IMR-90 (cell line): ENCODE results near the gene KLHL29.

Experiments used
- BHLHE40 ChIP-seq: fragments of 150-350 bp; IDR thresholded peaks from 2 replicates; pipeline ENCODE4 v1.6.1; 2016; ENCODE audit warnings: mild to moderate bottlenecking, low read depth, low read length
- CHD1 ChIP-seq: IDR thresholded peaks from 2 replicates; pipeline ENCODE4 v1.6.1; 2012; ENCODE audit warnings: low read depth, low read length, improper control_type of control experiment
- CTCF ChIP-seq: conservative IDR thresholded peaks from 2 replicates; pipeline ENCODE4 v1.5.1; 2012; ENCODE audit warnings: mild to moderate bottlenecking, low read depth, low read length, improper control_type of control experiment
- MAFK ChIP-seq: IDR thresholded peaks from 2 replicates; pipeline ENCODE4 v1.6.1; 2012; ENCODE audit warnings: low read depth, low read length, improper control_type of control experiment
- MXI1 ChIP-seq: IDR thresholded peaks from 2 replicates; pipeline ENCODE4 v1.6.1; 2012; ENCODE audit warnings: low read depth, mild to moderate bottlenecking, low read length, moderate library complexity, borderline replicate concordance
- POLR2A ChIP-seq: IDR thresholded peaks from 2 replicates; pipeline ENCODE4 v1.6.1; 2012; ENCODE audit warnings: mild to moderate bottlenecking, low read depth, low read length
- RFX5 ChIP-seq: IDR thresholded peaks from 2 replicates; pipeline ENCODE4 v1.8.0; 2012; ENCODE audit warnings: low read depth, mild to moderate bottlenecking, low read length, moderate library complexity
- USF2 ChIP-seq: fragments of 150-350 bp; IDR thresholded peaks from 2 replicates; pipeline ENCODE4 v1.6.1; 2017; ENCODE audit warnings: mild to moderate bottlenecking, antibody characterized with exemption, low read length, low read depth

GRCh38 chr2:23475473-23475872 lies 90.5 kb downstream of the KLHL29 start:
- TF ChIP-seq CTCF = no peak
- no peak for TF ChIP-seq POLR2A
- no peak for TF ChIP-seq BHLHE40
- no peak for TF ChIP-seq MXI1
- no peak for TF ChIP-seq RFX5
- no peak for TF ChIP-seq USF2
- TF ChIP-seq CHD1 = no peak
- TF ChIP-seq MAFK = no peak
